ENCODE data around the gene RAP1GAP.

DNA sequence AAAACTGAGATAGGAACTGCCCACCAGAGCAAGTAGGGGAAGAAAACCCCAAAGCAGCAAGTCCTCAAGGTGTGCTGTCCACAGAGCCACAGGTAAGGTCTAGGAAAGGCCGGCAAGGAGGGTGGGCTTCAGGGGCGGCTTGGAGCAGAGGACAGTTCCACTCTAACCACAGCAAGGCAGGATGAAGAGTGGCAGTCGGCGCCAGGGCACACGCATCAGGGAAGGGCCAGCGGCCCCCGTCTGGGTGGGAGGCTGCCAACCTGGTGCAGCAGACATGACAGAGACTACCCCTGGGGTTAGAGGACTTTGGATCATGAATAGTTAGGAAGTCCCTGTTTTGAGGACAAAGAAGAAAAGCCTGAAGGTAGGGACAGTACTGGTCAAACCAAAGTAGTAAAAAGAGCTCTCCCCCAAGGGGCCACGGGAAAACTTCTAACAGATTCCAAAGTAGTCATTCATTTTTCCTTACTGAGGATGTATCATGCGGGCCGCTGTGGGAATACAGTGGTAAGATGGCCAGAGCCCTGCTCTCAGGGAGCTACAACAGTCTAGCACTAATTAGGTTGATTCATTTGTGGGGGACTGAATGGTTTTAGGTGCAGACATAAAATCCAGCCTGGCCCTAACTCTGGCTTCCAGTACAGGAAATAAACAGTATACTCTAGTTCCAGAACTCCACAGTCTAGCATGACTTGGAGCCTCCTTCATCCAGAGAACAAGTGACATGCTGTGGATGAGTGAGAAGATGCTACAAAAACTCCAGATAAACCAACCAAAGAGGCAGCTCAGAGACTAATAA lies 3.5 kb upstream of the RAP1GAP start:
- no peak for TF ChIP-seq CTCF (IDR thresholded peaks at IDR 0.05; ENCODE audit: low read length)
- TF ChIP-seq EZH2phosphoT487 (IDR thresholded peaks at IDR 0.05; ENCODE audit: low read length), result no peak

Data from MM.1S (cell line).